Pancreas (tissue), 10 donors: ENCODE results near the gene IP6K1. TPM values are rescaled to one million over a fixed set of nuclear protein-coding genes. Genes with fewer than 3 reads are reported as not detected.

Experiments
- ATAC-seq, 4 donors: fragments of 200-7000 bp; cut with Tn5 transposase; one replicate each; pipeline versions ENCODE4 v1.8.0 to v1.9.1; 2020; ENCODE audit warnings: mild to moderate bottlenecking in 4 of 4, moderate library complexity in 4 of 4
- DNase-seq, 6 donors: peaks; one replicate each; pipeline ENCODE4 v3.0.0-alpha.2; 2020
- FAIRE-seq: peaks from 2 replicates; lab custom pipeline; 2012; peaks lifted over from hg19 to GRCh38; lab: Jason Lieb, UNC
- H3K27ac ChIP-seq, 4 donors: fragments of 200-600 bp; sonication (generic); 1 replicate in 3 of 4; 2 replicates in 1 of 4; pipeline versions ENCODE4 v1.5.0 to v1.8.0; 2020
- H3K27me3 ChIP-seq, 4 donors: fragments of 200-600 bp; one replicate each; pipeline ENCODE4 v1.8.0; 2021
- H3K36me3 ChIP-seq, 3 donors: fragments of 200-600 bp; sonication (generic) in 1 of 3; one replicate each; pipeline versions ENCODE4 v1.5.0 to v1.8.0; 2020 to 2021
- H3K4me1 ChIP-seq, 3 donors: fragments of 200-600 bp; one replicate each; pipeline ENCODE4 v1.8.0; 2021
- H3K4me3 ChIP-seq, 4 donors: fragments of 200-600 bp; sonication (generic) in 2 of 4; one replicate each; pipeline versions ENCODE4 v1.5.0 to v1.8.0; 2020 to 2021
- H3K9me3 ChIP-seq, 4 donors: fragments of 200-600 bp; one replicate each; pipeline ENCODE4 v1.8.0; 2021
- WGBS, 2 donors: extraction: QIAGEN DNeasy Blood & Tissue Kit; methylation state at CpG; one replicate each; pipeline ENCODE4 v1.1.7; 2013; 5-methylcytosine and 5-hydroxymethylcytosine counted together
- intact Hi-C, 3 donors: fragments of 100-400 bp; cut with DNase I; formaldehyde crosslinking; loops; one replicate each; pipeline versions ENCODE4 v1.11.1 to v1.14.2; 2022
- polyA plus RNA-seq, 2 donors: library from polyadenylated mRNA; stranded (reverse); fragments of 200-250 nt; gene quantifications; one replicate each; pipeline ENCODE4 v1.2.3, GENCODE V29; 2013
- total RNA-seq, 6 donors: library from RNA; stranded (reverse); fragmentation: NEBNext Ultra II Directional in 4 of 6; extraction: Animal tissue kit (Norgen Biotek cat#: 25700) in 4 of 6; gene quantifications; one replicate each; pipeline versions ENCODE4 v1.2.1 to v1.2.4, GENCODE V29; 2021 to 2023
- TF ChIP-seq, protein P1 (sequence below), 4 donors: fragments of 200-600 bp; sonication (generic) in 3 of 4; IDR thresholded peaks; one replicate each; pipeline versions ENCODE4 v1.5.0 to v1.8.0; 2021; ENCODE audit warnings: antibody characterized with exemption in 4 of 4
- donor health status: healthy with polysubstance abuse.
- donor health status: DM: no; HTN: no; CAD: no; lungs with moderate emphysema.
- donor health status: DM: no; HTN: no; CAD: no.
- donor health status: control.
- donor health status: control.
- donor health status: Bipolar disorder and iron deficiency.
- donor health status: DM: yes; HTN: yes; CAD: no.
- donor health status: DM: no; HTN: no; CAD: no.
- donor health status: DM: no; HTN: no; CAD: no.
- donor health status: DM: yes; HTN: yes; CAD: no.

Gene IP6K1
- total and polyA plus RNA-seq, 8 donors: 11.2 to 28.5 (median 15.2) TPM

DNA sequence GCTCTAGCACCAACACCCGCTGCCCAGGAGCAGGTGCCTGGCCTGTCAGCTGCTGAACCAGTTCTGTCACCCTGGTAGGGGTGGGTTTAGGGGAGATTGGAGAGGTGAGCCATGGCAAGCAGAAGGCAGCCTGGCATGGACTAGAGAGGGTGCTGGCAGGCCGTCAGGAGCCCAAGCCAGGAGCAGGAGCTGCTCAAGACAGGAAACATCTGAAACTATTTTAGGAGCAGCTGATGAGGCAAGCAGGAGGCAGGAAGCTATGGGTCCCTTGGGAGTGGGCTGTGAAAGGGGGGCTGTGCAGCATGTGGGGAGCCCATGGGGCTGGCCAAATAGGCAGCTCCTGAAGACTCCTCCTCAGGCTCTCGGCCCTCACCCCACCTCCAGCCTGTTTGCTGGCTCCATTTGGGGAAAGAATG, 19.0 kb upstream of the IP6K1 start:
- intact Hi-C loops: loop anchor here in 1 of 3 donors (5.0 kb wide), 1 partner anchor 37 kb away; no protein-coding TSS in a partner anchor
- no peak for FAIRE-seq
- peaks cover 0 to 21% (median 20%) of the 10 kb centered on the region in 3 donors for H3K4me1 ChIP-seq
- WGBS, 2 donors: 51 to 83% methylated on average over 3 of the region's 3 CpGs
- H3K9me3 ChIP-seq: no peaks in the 10 kb centered on the region
- H3K27ac ChIP-seq: peak overlapping the region in 3 of 4 donors; percentile 18 to 77 (median 64)
- TF ChIP-seq, protein P1, sequence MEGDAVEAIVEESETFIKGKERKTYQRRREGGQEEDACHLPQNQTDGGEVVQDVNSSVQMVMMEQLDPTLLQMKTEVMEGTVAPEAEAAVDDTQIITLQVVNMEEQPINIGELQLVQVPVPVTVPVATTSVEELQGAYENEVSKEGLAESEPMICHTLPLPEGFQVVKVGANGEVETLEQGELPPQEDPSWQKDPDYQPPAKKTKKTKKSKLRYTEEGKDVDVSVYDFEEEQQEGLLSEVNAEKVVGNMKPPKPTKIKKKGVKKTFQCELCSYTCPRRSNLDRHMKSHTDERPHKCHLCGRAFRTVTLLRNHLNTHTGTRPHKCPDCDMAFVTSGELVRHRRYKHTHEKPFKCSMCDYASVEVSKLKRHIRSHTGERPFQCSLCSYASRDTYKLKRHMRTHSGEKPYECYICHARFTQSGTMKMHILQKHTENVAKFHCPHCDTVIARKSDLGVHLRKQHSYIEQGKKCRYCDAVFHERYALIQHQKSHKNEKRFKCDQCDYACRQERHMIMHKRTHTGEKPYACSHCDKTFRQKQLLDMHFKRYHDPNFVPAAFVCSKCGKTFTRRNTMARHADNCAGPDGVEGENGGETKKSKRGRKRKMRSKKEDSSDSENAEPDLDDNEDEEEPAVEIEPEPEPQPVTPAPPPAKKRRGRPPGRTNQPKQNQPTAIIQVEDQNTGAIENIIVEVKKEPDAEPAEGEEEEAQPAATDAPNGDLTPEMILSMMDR (IDR thresholded peaks at IDR 0.05): no peak
- H3K27me3 ChIP-seq: no peaks in the 10 kb centered on the region
- peak in 4 of 6 donors; percentile 20 to 90 (median 74) for DNase-seq
- peak in 3 of 4 donors; percentile 56 to 63 (median 63) for ATAC-seq
- no peak overlapping the region for H3K4me3 ChIP-seq
- no peaks in the 10 kb centered on the region for H3K36me3 ChIP-seq

DNA sequence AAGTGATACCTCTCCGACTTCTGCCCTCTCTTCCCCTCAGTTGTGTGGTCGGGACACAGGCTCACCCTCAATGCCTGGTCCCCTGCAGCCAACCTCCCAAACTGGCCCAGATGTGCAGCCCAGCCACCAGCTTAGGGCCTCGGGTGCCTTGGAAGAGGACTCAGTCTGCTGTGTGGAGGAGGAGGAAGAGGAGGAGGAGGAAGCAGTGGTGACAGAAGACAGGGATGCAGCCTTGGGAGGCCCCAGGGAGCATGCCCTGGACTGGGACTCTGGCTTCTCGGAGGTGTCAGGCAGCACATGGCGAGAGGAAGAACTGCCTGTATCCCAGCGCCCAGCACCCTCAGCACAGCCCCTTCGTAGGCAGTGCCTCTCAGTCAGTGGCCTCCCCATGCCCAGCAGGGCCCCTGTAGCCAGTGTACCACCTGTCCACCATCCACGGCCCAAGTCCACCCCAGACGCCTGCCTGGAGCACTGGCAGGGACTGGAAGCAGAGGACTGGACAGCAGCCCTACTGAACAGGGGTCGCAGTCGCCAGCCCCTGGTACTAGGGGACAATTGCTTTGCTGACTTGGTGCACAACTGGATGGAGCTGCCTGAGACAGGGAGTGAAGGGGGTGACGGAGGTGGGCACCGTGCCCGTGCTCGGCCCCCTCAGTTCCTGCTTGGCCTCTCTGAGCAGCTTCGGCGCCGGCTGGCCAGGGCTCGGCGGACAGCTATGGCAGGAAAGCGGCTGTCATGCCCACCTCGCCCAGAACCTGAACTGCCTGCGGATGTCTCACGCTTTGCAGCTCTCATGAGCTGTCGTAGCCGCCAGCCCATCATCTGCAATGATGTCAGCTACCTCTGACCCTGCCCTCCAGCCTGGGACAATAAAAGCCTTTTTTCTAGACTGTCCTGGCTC, 18.0 kb upstream of the IP6K1 start:
- peak in 3 of 6 donors; percentile 57 to 81 (median 66) for DNase-seq
- intact Hi-C loops: loop anchor here in 2 of 3 donors (5.0 kb wide), 3 partner anchors 33 to 103 kb away; no protein-coding TSS in a partner anchor
- Histone ChIP-seq H3K36me3 (no peaks in the 10 kb centered on the region), H3K4me3 (peak overlapping the region in 1 of 4 donors; percentile 97), H3K27me3 (no peaks in the 10 kb centered on the region), H3K27ac (peak overlapping the region in 1 of 4 donors; percentile 77), H3K9me3 (no peaks in the 10 kb centered on the region), H3K4me1 (peaks cover 0 to 21% (median 20%) of the 10 kb centered on the region in 3 donors)
- no peak for ATAC-seq
- no peak for FAIRE-seq
- TF ChIP-seq, protein P1 (IDR thresholded peaks at IDR 0.05): no peak
- 78 to 81% methylated on average over 25 to 26 of the region's 26 CpGs for WGBS, 2 donors

DNA sequence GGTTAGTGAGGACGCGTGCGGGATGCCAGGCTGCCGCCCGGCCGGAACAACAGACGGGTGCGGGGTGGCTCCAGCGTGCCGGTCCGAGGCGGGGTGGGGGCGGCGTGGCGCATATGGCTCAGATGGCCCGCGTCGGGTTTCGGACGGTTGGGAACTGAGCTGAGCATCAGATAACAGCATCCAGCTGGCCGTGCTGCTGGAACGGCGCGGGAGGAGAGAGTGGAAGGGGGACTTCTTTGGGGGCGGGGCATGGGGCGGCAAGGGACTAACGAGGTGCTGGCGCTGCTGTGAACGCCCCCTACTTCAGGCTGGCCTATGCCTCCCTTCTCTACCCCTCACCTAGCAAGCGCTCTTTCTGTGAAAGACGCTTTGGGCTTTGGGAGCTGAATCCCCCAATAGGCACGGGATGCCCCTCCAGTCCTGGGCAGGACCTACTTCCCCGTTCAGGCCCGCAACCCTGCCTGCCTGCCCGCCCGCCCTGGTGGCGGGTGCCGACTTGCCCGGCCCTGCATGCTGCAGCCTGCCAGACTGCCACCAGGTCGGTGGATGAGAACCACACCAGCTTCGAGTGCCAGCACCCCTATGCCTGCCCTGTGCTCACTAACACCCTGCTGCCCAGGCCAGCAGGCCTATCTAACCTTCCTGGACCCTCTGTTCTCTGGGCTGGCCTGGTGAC, 17.3 kb upstream of the IP6K1 start:
- Histone ChIP-seq H3K27me3 (no peaks in the 10 kb centered on the region), H3K4me3 (peak overlapping the region; percentile 55 to 97 (median 75)), H3K36me3 (no peaks in the 10 kb centered on the region), H3K4me1 (peaks cover 0 to 21% (median 20%) of the 10 kb centered on the region in 3 donors), H3K27ac (peak overlapping the region; percentile 39 to 57 (median 41)), H3K9me3 (no peaks in the 10 kb centered on the region)
- 5 to 11% methylated on average over 36 to 41 of the region's 41 CpGs for WGBS, 2 donors
- intact Hi-C loops: loop anchor here in 2 of 3 donors (5.0 kb wide), 2 partner anchors 34 to 104 kb away; no protein-coding TSS in a partner anchor
- no peak for FAIRE-seq
- DNase-seq: peak in 2 of 6 donors; percentile 28 to 75
- ATAC-seq: peak in 2 of 4 donors; percentile 1
- TF ChIP-seq, protein P1 (IDR thresholded peaks at IDR 0.05): no peak

DNA sequence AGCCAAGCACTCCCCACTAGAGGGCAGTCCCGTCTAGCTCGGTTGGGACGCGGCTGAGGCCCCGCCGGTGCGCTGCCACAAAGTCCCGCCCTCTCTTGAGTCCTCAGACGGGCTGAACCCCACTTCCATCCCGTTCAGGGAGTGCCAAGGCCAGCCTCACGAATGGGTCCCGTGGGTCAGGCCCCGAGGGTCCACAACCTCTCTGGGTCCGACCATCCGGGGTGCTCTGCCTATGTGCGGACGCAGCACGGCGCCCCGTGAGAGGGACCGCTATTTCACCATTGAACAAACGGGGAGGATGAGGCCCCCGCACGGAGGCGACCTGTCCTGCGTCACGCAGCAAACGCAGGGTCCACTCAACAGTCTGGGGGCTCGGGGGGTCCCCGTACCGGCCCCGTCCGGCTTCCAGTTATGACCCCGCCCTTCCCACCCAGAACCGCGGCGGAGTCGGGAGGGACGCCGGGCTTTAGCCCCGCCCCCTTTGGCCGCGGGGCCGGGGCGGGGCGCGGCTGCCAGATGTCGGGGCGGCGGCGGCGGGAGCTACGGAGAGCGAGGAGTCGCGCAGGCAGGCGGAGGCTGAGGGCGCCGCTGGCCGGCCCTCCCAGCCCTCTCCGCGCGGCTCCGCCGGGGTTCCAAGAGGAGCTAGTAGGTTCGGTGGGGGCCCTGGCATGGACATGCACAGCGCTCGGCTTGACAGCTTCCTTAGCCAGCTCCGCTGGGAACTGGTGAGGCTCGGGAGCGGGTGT, 16.6 kb upstream of the IP6K1 start, which contains the start of gene INKA1:
INKA1 (plus strand) TSS at position 543 of the 746 bp plus-strand sequence; CDS start at position 675, 132 bp downstream.
- peak within 1 kb of the TSS; percentile 55 to 97 (median 75) for H3K4me3 ChIP-seq
- FAIRE-seq: no peak
- H3K9me3 ChIP-seq: no peaks in the 10 kb centered on the region
- 0% methylated on average over 70 to 71 of the region's 71 CpGs for WGBS, 2 donors
- peak within 1 kb of the TSS; percentile 39 to 57 (median 41) for H3K27ac ChIP-seq
- TF ChIP-seq, protein P1 (IDR thresholded peaks at IDR 0.05): peak in 3 of 4 donors; percentile 16 to 85 (median 82)
- DNase-seq: peak; percentile 82 to 96 (median 90)
- peaks cover 0 to 21% (median 20%) of the 10 kb centered on the region in 3 donors for H3K4me1 ChIP-seq
- intact Hi-C loops: loop anchor here in 2 of 3 donors (5.0 kb wide), 2 partner anchors 34 to 104 kb away; no protein-coding TSS in a partner anchor
- H3K36me3 ChIP-seq: no peaks in the 10 kb centered on the region
- peak; percentile 85 to 94 (median 92) for ATAC-seq
- H3K27me3 ChIP-seq: no peaks in the 10 kb centered on the region
